NCI-H2196 treated with DMSO at 0.1 percent for 48 hours (cell line): ENCODE data around the gene CDH23.

Experiments
- DNase-seq: peaks from one replicate; lab custom pipeline; 2025; ENCODE audit not compliant: unreplicated experiment; lab: John Stamatoyannopoulos, UW

CDH23 gene

DNA sequence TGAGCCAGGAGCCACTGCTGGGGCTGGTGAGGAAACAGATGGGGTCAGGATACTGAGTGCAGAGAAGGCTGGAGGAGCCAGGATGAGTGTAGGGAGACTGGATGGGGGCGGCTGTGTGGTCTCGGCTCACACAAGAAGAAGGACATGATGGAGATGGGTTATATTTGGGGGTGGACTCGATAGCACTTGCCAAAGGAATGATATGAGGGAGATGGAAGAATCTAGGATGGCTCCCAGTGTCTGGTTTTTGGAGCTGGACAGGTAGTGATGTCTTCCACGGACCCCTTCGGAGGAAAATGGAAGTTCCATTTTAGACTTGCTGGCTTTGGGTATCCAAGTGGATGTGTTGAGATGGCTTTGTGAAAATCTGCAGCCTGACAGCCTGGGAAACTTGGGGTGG, 83.9 kb downstream of the CDH23 start:
- DNase-seq = no peak

- no peak for DNase-seq
Measured at GRCh38 chr10:71481746-71482410, 85.2 kb downstream of the CDH23 start.

DNA sequence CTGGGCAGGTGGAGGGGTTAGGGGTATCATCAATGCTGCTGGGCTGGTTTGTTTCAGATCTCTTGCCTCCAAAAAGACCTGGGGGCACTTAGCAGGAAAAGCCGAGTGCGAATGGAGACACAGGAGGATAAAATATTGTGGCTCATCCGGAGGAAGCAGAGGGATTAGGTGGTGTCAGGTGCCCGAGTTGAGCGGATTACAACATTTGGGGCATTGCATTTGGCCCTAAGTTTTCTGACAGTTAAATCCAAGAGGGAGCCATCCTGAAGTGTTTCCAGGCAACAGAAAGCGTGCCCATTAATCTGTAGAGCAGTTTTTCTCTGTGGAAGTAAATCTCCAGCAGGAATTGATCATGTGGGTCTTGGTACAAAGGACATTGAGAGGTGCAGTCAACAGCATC, 85.9 kb downstream of the CDH23 start:
- no peak for DNase-seq

- DNase-seq = no peak
Measured at GRCh38 chr10:71483135-71483534, 86.4 kb downstream of the CDH23 start.

DNA sequence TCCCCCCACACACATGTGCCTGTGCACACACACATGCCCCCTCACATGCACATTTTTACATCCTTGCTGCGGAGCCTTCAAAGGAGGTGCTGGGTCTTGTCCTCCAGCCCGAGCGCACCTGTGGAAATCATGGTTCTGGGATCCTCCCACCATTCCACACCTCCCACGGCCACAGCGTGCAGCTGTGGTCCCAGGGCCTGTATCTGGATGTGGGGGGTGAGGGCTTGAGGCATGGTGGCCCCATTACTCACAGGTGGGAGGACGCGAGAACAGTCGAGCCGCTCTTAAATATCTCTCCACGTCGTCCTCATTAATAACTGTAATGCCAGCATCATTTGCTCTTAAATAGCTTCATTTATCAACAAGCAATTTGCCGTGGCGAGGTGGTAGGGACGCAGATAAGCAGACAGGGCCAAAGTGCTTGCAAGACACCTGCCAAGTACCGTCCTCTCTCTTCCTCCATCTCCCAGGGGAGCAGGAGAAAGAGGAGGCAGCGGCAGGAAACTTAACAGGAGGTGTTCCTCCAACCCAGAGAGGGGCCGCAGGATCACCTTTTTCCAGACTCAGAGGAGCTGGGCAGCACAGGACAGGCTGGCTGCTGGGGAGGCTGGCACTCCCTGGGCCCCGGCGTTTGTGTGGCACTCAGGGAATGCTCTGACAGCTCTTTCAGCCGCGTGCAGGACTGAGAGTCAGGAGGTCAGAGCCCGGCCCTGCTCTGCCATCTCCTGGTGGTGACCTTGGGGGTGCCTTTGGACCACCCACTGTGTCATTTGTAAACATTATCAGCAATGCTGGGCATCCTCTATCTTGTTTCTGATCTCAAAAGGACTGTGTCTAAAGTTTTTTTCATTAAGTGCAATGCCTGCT, 87.4 kb downstream of the CDH23 start:
- no peak for DNase-seq

DNA sequence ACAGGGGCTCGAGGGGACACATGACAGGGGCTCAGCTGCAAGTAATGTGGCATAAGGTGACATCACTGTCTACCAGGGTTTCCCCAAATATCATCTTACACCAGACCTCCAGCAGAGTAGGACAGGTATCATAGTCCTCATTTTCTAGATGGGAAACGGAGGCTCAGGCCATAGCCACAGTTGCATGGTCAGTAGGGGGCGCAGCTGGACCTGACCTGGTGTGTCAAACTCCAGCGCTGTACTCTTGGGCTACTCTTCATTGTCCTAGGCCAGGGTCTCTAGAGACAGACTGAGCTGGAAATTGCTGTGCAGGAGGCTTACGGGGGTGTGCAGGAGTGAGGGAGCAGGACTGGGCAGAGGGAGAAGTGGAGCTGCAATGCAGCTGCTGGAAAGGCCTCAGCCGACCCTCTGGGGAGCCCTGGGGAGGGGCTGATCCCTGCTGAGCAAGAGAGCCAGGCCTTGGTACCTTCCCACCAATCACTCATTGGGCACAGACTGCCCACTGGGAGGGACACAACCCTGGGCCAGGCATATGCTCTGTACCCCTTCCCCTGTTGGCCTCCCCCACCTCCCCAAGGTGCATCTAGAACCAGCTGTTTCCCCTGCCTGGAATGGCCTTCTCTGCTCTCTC, 89.9 kb downstream of the CDH23 start:
- DNase-seq = no peak

GRCh38 chr10:71487726-71488125, 91.0 kb downstream of the CDH23 start:
- DNase-seq = no peak

GRCh38 chr10:71489077-71489476, 92.4 kb downstream of the CDH23 start:
- no peak for DNase-seq

DNA sequence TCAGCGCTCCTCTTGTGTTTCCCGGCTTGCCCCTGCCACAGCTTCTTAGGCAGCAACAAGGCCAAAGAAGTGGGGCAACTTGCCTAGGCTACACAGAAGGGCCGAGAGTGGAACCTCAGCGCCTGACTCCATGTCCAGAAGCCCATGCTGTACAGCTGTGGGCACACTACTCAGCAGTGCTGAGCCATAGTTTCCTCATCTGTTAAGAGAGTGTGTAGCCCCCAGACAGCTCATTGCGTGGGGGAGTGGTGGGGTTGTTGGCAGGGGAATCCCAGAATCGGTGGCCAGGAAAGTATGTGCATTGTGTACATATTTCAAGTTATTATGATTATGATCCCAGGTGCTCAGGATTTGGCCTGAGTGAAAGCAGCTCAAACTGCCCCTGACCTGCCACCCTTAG, 96.2 kb downstream of the CDH23 start:
- no peak for DNase-seq

GRCh38 chr10:71493741-71494140, 97.0 kb downstream of the CDH23 start:
- DNase-seq = no peak

- no peak for DNase-seq
Measured at GRCh38 chr10:71494476-71494875, 97.8 kb downstream of the CDH23 start.

GRCh38 chr10:71494980-71495381, 98.3 kb downstream of the CDH23 start:
- DNase-seq = no peak

DNA sequence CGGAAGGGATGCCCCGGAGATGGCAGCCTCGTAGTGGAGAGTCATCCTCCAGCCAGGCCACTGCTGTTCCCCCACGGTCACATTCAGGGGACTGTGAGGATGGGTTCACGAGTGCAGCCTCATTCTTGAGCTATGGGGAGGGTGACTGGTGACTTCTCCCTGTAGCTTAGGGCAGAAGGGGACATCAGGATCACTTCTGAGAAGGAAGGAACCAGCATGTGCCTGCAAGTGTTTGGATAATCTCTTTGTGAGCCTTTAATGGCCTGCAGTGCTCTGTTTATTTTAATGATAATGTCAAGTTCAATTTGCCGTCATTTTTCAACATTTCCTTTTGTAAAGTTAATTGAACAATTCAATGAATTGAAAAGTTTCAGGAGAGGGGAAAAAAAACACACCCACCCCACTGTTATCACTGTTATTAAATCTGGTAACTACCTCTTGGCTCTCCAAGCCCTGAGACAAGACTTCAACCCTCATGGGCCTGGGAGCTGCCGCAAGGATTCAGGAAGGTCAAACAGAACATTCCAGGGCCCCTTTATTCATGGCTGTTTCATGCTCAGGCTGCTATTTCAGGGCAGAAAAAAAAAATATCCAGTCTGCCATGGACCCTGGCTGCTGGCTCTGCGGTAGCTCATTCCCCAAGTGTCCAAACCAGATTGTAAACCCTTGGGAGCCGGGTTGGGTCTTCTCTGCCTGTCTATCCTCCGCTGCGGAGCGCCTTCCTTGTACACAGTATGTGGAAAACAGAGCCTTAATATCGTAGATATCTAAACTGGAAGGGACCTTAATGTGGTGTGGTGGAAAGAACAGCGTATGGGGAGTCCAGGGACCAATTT, 100.4 kb downstream of the CDH23 start:
- DNase-seq = no peak

DNA sequence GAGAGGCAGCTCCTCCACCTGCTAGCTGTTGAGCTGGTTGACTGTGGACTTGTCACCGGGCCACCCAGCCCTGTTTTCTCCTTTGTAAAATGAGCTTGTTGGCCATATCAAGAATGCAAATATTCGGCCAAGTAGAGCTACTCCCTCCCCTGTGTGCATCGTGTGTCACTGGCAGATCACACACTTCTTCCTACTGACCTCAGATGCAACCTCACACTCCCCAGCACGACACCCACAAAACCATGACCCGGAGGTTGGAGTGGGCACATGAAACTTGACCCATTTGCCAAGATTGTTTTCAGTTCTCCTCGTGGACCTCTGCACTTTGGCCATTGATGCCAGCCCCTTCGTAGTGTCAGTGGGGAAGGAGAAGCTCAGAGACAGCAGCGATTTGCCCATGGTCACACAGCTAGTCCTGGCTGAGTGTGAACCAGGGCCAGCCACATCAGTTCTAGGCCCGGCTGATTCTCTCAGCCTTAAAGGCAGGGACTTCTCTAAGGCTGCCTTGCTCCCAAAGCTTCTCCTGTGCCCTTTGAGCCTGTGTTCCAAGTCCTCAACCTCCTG, 101.1 kb downstream of the CDH23 start:
- DNase-seq = no peak

DNA sequence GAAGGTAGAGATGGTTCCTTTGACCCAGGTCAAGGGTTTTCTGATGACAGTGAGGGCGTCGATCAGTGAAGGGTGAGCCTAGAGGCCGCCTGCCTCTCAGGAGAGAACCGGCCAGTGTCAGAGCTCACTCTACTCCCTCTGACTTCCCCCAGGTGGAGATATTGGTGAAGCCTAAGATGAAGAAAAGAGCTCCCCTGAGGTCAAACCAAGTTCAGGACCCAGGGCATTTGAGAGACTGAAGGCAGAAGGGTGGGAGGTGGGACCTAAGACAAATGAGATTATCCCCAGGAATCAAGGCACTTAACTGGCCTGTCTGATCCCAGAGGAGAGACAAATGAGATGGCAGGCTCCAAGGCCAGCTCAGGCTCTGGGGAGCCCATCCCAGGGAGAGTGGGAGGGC, 104.7 kb downstream of the CDH23 start:
- no peak for DNase-seq

GRCh38 chr10:71502190-71502589, 105.5 kb downstream of the CDH23 start:
- DNase-seq = no peak

DNA sequence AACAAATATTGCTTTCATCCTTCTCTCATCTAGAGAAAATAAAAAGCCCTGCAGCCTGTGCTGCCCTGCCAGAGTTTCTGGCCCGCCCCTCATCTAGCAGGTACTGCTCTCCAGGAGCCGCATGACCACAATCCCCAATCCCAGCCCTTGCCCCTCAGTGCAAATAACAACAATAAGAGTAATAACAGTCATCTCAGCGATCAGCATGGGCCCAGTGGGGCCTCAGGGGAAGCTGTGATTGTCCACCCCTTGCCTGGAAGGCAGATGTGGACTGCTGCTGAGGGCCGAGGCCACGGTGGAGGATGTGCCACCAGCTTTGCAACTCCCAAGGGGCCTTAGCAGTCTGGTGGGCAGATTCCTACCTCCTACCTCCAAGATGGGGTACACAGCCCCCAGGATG, 106.1 kb downstream of the CDH23 start:
- no peak for DNase-seq

GRCh38 chr10:71504168-71504567, 107.4 kb downstream of the CDH23 start:
- no peak for DNase-seq

- DNase-seq = no peak
Measured at GRCh38 chr10:71504570-71504969, 107.8 kb downstream of the CDH23 start.

- DNase-seq = no peak
Measured at GRCh38 chr10:71505862-71506261, 109.1 kb downstream of the CDH23 start.

- DNase-seq = no peak
Measured at GRCh38 chr10:71509444-71509843, 112.7 kb downstream of the CDH23 start.
